Endothelial cell of umbilical vein (primary cell): Measurements from ENCODE around the gene OPTC. TPM values are rescaled to one million over a fixed set of nuclear protein-coding genes. Genes with fewer than 3 reads are reported as not detected.

ENCODE experiments used
- BruUV-seq: library from RNA; stranded (reverse); fragments of 400-500 nt; replicated peaks from 2 replicates; lab custom pipeline; 2021; lab: Mats Ljungman, UMichigan
- CTCF ChIA-PET: fragments of 300-600, 350-600 bp; sonication (Branson Sonifier 250); formaldehyde crosslinking; loops from one replicate; lab custom pipeline; 2021; ENCODE audit warnings: antibody characterized with exemption, inconsistent platforms; lab: Charles Lee
- POLR2A ChIA-PET: fragments of 300-600, 350-600 bp; sonication (Branson Sonifier 250); formaldehyde crosslinking; loops from one replicate; lab custom pipeline; 2021; ENCODE audit warnings: antibody characterized with exemption, inconsistent platforms; lab: Charles Lee
- DNase-seq: peaks from one replicate; pipeline ENCODE4 v3.0.0-alpha.2; 2011; ENCODE audit warnings: low read depth, low spot score
- FAIRE-seq: peaks from 2 replicates; lab custom pipeline; 2011; peaks lifted over from hg19 to GRCh38; lab: Jason Lieb, UNC
- H2AFZ ChIP-seq: 2 replicates; pipeline ENCODE4 v1.6.0; 2012; ENCODE audit warnings: low read depth, low read length, control low read depth, inconsistent platforms
- H3K27ac ChIP-seq: 2 replicates; pipeline ENCODE4 v1.5.1; 2011; ENCODE audit warnings: low read depth, mild to moderate bottlenecking, control low read depth, low read length, moderate library complexity; ENCODE audit not compliant: insufficient read depth
- H3K27me3 ChIP-seq, 2 experiments: 2 replicates each; pipeline versions ENCODE4 v1.6.0 to v1.6.1; 2011; ENCODE audit warnings: low read length in 2 of 2, mixed read lengths in 1 of 2; ENCODE audit not compliant: control insufficient read depth in 2 of 2, insufficient read depth in 2 of 2
- H3K36me3 ChIP-seq, 2 experiments: 2 replicates in 1 of 2; 3 replicates in 1 of 2; pipeline ENCODE4 v1.5.1; 2011; ENCODE audit warnings: low read length in 2 of 2, mild to moderate bottlenecking in 1 of 2, moderate library complexity in 1 of 2; ENCODE audit not compliant: control insufficient read depth in 2 of 2, insufficient read depth in 2 of 2; ENCODE audit errors: extremely low read depth in 1 of 2
- H3K4me1 ChIP-seq: 3 replicates; pipeline ENCODE4 v1.5.1; 2011; ENCODE audit warnings: mild to moderate bottlenecking, low read length; ENCODE audit not compliant: control insufficient read depth, insufficient read depth; ENCODE audit errors: extremely low read depth
- H3K4me2 ChIP-seq: 2 replicates; pipeline ENCODE4 v1.6.1; 2011; ENCODE audit warnings: low read length, control low read depth, mixed read lengths; ENCODE audit not compliant: insufficient read depth
- H3K4me3 ChIP-seq, 3 experiments: fragments of 200-600 bp in 1 of 3; sonication (generic), shearing (Covaris generic) in 1 of 3; replicated peaks in 1 of 3; 2 replicates each; pipeline ENCODE4 v1.5.1; 2011 to 2016; ENCODE audit warnings: control low read depth in 3 of 3, low read length in 3 of 3, mild to moderate bottlenecking in 2 of 3, inconsistent platforms in 1 of 3, low read depth in 1 of 3, moderate library complexity in 1 of 3; ENCODE audit not compliant: insufficient read depth in 1 of 3
- H3K79me2 ChIP-seq: 2 replicates; pipeline ENCODE4 v1.6.0; 2012; ENCODE audit warnings: low read length, inconsistent platforms; ENCODE audit not compliant: control insufficient read depth, insufficient read depth
- H3K9ac ChIP-seq: replicated peaks from 2 replicates; pipeline ENCODE3; 2011; ENCODE audit warnings: low read length, control low read depth; ENCODE audit not compliant: insufficient read depth; ENCODE audit errors: extremely low read depth
- H3K9me1 ChIP-seq: replicated peaks from 3 replicates; pipeline ENCODE4 v1.6.0; 2011; ENCODE audit warnings: mild to moderate bottlenecking, low read length; ENCODE audit not compliant: control insufficient read depth, insufficient read depth; ENCODE audit errors: extremely low read depth
- H3K9me3 ChIP-seq: replicated peaks from 2 replicates; pipeline ENCODE4 v1.5.1; 2012; ENCODE audit warnings: low read length, inconsistent platforms; ENCODE audit not compliant: control insufficient read depth, insufficient read depth
- H4K20me1 ChIP-seq: replicated peaks from 2 replicates; pipeline ENCODE3; 2011; ENCODE audit warnings: mild to moderate bottlenecking, low read length; ENCODE audit not compliant: control insufficient read depth, insufficient read depth; ENCODE audit errors: extremely low read depth
- CTCF ChIP-seq, 2 donors: IDR thresholded peaks; 1 replicate in 1 of 2; 2 replicates in 1 of 2; pipeline ENCODE4 v1.5.1; 2011; ENCODE audit warnings: low read length in 2 of 2, mild to moderate bottlenecking in 2 of 2, moderate library complexity in 2 of 2, control low read depth in 1 of 2, inconsistent platforms in 1 of 2, low read depth in 1 of 2; ENCODE audit not compliant: insufficient read depth in 1 of 2; ENCODE audit errors: extremely low read depth in 1 of 2
- EZH2 ChIP-seq: IDR thresholded peaks from 2 replicates; pipeline ENCODE4 v1.6.1; 2012; ENCODE audit warnings: borderline replicate concordance, low read depth, mild to moderate bottlenecking, moderate library complexity, low read length, inconsistent platforms; ENCODE audit not compliant: severe bottlenecking
- FOS ChIP-seq: IDR thresholded peaks from 2 replicates; pipeline ENCODE4 v1.6.1; 2011; ENCODE audit warnings: mild to moderate bottlenecking, low read length, moderate library complexity, borderline replicate concordance; ENCODE audit not compliant: insufficient read depth
- GATA2 ChIP-seq: IDR thresholded peaks from 2 replicates; pipeline ENCODE4 v1.7.0; 2011; ENCODE audit warnings: low read depth, mild to moderate bottlenecking, moderate library complexity, mixed read lengths, low read length; ENCODE audit not compliant: insufficient read length, insufficient read depth
- JUN ChIP-seq: IDR thresholded peaks from 2 replicates; pipeline ENCODE4 v1.6.1; 2011; ENCODE audit warnings: borderline replicate concordance, low read depth; ENCODE audit not compliant: insufficient read length, insufficient read depth
- POLR2AphosphoS5 ChIP-seq: IDR thresholded peaks from 2 replicates; pipeline ENCODE4 v1.6.1; 2012; ENCODE audit warnings: low read depth, mild to moderate bottlenecking, control low read depth, low read length, moderate library complexity; ENCODE audit not compliant: insufficient read depth
- dilution Hi-C: fragments of 300-500 bp; cut with MboI; formaldehyde crosslinking; loops from one replicate; pipeline ENCODE4 v1.15.0; 2019; ENCODE audit warnings: low sequenced_read_pairs; ENCODE audit not compliant: extremely low pct_ligation_motif_present
- intact Hi-C: fragments of 100-400 bp; cut with micrococcal nuclease; formaldehyde crosslinking; loops from one replicate; pipeline ENCODE4 v1.10.0; 2022
- polyA plus RNA-seq, 4 experiments: library from polyadenylated mRNA; depleted of rRNA in 3 of 4; stranded (reverse) in 3 of 4; unstranded in 1 of 4; fragments of >200 nt; gene quantifications; 2 replicates each; pipeline versions ENCODE4 v1.2.1 to v1.2.3, GENCODE V29; 2011 to 2012; ENCODE audit warnings: missing spikeins in 1 of 4
- total RNA-seq: library from RNA; stranded (reverse); gene quantifications from 2 replicates; pipeline ENCODE4 v1.2.3, GENCODE V29; 2021

OPTC gene
- total and polyA plus RNA-seq, 2 donors (not counting 3 experiments of a cell fraction or from before 2014, with no cell fraction given) = not detected

DNA sequence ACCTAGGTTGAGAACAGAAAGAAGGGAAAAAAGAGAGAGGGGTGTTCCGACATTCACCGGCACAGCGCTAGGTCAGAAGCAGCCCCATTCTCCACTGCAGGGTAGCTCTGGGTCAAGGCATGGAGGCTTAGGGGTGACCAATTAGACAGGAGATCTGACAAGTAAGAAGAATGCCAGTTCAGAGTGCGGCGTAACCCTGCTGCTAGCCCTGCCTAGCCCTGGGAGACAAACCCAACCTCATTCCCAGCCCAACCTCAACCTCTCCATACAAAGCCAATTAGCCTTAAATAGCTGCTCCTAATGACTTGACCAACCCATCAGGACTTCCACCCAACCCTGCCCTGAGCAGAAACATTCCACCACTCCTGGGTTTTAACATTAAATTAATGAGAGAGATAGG lies 15.0 kb upstream of the OPTC start:
- dilution Hi-C loops = no loop called here
- intact Hi-C loops = no loop called here

More for the DNA sequence above, 15.0 kb upstream of the OPTC start:
- no peak overlapping the region for H3K9ac ChIP-seq
- ChIA-PET CTCF (interaction anchor here (1.4 to 3.6 kb wide), 3 partner anchors 9 to 212 kb away, joined by 3 to 12 read pairs (median 10); no protein-coding TSS in a partner anchor), POLR2A (no interaction called here)
- BruUV-seq = no TSS peak
- H3K4me1 ChIP-seq = peaks cover 7% of the 10 kb centered on the region
- H3K9me3 ChIP-seq = no peaks in the 10 kb centered on the region
- peaks cover 20 to 28% of the 10 kb centered on the region in 2 experiments for H3K27me3 ChIP-seq
- DNase-seq (no peak), FAIRE-seq (no peak)
- H3K4me2 ChIP-seq = no peak overlapping the region
- no peaks in the 10 kb centered on the region for H4K20me1 ChIP-seq
- no peaks in the 10 kb centered on the region for H3K9me1 ChIP-seq
- no peaks in the 10 kb centered on the region for H3K36me3 ChIP-seq
- TF ChIP-seq CTCF (IDR thresholded peaks at IDR 0.05; ENCODE audit: extremely low read depth in 1 of 2, insufficient read depth in 1 of 2, low read depth in 1 of 2, low read length in 2 of 2) (no peak), EZH2 (no peak), FOS (no peak), POLR2AphosphoS5 (no peak), GATA2 (no peak), JUN (no peak)
- H3K79me2 ChIP-seq = no peaks in the 10 kb centered on the region
- no peak overlapping the region for H3K27ac ChIP-seq
- no peak overlapping the region for H3K4me3 ChIP-seq
- no peak overlapping the region for H2AFZ ChIP-seq
